IMR-90 (cell line): ENCODE measurements around the gene MYL11.

Experiments used
- POLR2A ChIP-seq: IDR thresholded peaks from 2 replicates; pipeline ENCODE4 v1.6.1; 2012; ENCODE audit warnings: mild to moderate bottlenecking, low read depth, low read length
- RAD21 ChIP-seq: IDR thresholded peaks from 2 replicates; pipeline ENCODE4 v1.6.1; 2012; ENCODE audit warnings: low read length, improper control_type of control experiment
- TF ChIP-seq, protein P1 (sequence below): conservative IDR thresholded peaks from 2 replicates; pipeline ENCODE4 v1.5.1; 2012; ENCODE audit warnings: mild to moderate bottlenecking, low read depth, low read length, improper control_type of control experiment

DNA sequence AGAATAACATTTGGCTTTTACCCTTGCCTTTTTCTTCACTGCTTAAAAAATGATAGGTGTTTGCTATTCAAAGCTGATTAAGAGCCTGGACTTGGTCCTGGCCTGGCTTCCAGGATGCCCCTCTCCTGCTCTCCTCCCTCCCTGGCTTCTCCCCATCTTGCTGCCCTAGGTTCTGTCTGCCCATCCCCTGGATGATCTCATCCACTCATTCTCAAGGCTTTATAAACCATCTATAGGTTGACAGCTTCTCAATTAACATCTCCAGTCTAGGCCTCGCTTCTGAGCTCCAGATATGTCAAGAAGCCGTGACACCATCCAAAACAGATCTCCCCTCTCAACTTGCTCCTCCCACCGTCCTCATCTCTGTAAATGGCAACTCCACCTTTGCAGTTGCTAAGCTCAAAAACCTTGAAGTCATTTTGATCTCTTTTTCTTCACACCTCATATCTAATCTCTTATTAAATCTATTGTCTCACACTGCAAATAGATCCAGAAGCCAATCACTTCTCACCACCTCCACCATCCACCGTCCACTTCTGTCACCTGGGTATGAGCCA is 41.5 kb downstream of the MYL11 start:
- TF ChIP-seq, protein P1, sequence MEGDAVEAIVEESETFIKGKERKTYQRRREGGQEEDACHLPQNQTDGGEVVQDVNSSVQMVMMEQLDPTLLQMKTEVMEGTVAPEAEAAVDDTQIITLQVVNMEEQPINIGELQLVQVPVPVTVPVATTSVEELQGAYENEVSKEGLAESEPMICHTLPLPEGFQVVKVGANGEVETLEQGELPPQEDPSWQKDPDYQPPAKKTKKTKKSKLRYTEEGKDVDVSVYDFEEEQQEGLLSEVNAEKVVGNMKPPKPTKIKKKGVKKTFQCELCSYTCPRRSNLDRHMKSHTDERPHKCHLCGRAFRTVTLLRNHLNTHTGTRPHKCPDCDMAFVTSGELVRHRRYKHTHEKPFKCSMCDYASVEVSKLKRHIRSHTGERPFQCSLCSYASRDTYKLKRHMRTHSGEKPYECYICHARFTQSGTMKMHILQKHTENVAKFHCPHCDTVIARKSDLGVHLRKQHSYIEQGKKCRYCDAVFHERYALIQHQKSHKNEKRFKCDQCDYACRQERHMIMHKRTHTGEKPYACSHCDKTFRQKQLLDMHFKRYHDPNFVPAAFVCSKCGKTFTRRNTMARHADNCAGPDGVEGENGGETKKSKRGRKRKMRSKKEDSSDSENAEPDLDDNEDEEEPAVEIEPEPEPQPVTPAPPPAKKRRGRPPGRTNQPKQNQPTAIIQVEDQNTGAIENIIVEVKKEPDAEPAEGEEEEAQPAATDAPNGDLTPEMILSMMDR = no peak
- no peak for TF ChIP-seq RAD21
- no peak for TF ChIP-seq POLR2A
